Prostate gland (tissue), 2 donors: ENCODE measurements around the gene SPECC1.

Experiments
- CTCF ChIP-seq, 4 experiments: fragments of 200-600 bp in 2 of 4; fragments of 450-650 bp in 2 of 4; sonication (generic) in 2 of 4; IDR thresholded peaks; 1 replicate in 3 of 4; 2 replicates in 1 of 4; pipeline ENCODE4 v1.5.1; 2016 to 2019; ENCODE audit warnings: antibody characterized with exemption in 4 of 4, mild to moderate bottlenecking in 2 of 4, moderate library complexity in 2 of 4
- POLR2AphosphoS5 ChIP-seq: sonication (generic); formaldehyde crosslinking; IDR thresholded peaks from one replicate; pipeline ENCODE4 v1.6.1; 2017; ENCODE audit warnings: antibody characterized with exemption

- TF ChIP-seq POLR2AphosphoS5 (no peak), CTCF (IDR thresholded peaks at IDR 0.05) (no peak)
Observed at GRCh38 chr17:20109076-20109475, 99.9 kb downstream of the SPECC1 start.
